Activated CD8-positive, alpha-beta memory T cell treated with anti-CD3 and anti-CD28 coated beads, Interleukin-2, amount 50 U/mL, for 1 hour (primary cell): ENCODE results near the gene STK38L.
A peak's percentile ranks its signal among the peaks of the same experiment; 100 is the strongest.

Source experiments
- DNase-seq: peaks from one replicate; pipeline ENCODE4 v3.0.0-alpha.2; 2020; ENCODE audit errors: extremely low read depth

The STK38L gene

GRCh38 chr12:27243804-27244688 is at the start of gene STK38L:
STK38L (plus strand) TSS chr12:27244286; CDS start chr12:27297721, 53,435 bp downstream.
- DNase-seq, result peak; percentile 88

- DNase-seq, result no peak
These were observed 49.4 kb upstream of the STK38L start for GRCh38 chr12:27194644-27195043.

GRCh38 chr12:27198036-27198435 is 46.0 kb upstream of the STK38L start:
- no peak for DNase-seq

- DNase-seq, result no peak
These were observed 44.3 kb upstream of the STK38L start for GRCh38 chr12:27199638-27200300.

GRCh38 chr12:27201169-27201568 is 42.9 kb upstream of the STK38L start:
- no peak for DNase-seq

GRCh38 chr12:27206801-27207502 is 37.1 kb upstream of the STK38L start:
- no peak for DNase-seq

GRCh38 chr12:27207615-27208413 is 36.3 kb upstream of the STK38L start:
- no peak for DNase-seq

GRCh38 chr12:27208414-27208750 is 35.7 kb upstream of the STK38L start:
- no peak for DNase-seq

- DNase-seq, result no peak
These were observed 34.7 kb upstream of the STK38L start for GRCh38 chr12:27209257-27209910.

- no peak for DNase-seq
These were observed 33.9 kb upstream of the STK38L start for GRCh38 chr12:27210187-27210586.

- no peak for DNase-seq
These were observed 31.2 kb upstream of the STK38L start for GRCh38 chr12:27212861-27213260.

- DNase-seq, result no peak
These were observed 30.8 kb upstream of the STK38L start for GRCh38 chr12:27213304-27213703.

GRCh38 chr12:27213830-27214787 is 30.0 kb upstream of the STK38L start:
- DNase-seq, result no peak

- no peak for DNase-seq
These were observed 26.5 kb upstream of the STK38L start for GRCh38 chr12:27217590-27217989.

- no peak for DNase-seq
These were observed 24.4 kb upstream of the STK38L start for GRCh38 chr12:27219693-27220054.

- no peak for DNase-seq
These were observed 23.8 kb upstream of the STK38L start for GRCh38 chr12:27220055-27220987.

- DNase-seq, result no peak
These were observed 23.1 kb upstream of the STK38L start for GRCh38 chr12:27220988-27221345.

- DNase-seq, result no peak
These were observed 22.3 kb upstream of the STK38L start for GRCh38 chr12:27221625-27222387.
